HEK293 (cell line): ENCODE measurements around the gene PRKG1.

Source experiments
- CTCF ChIA-PET: fragments of 350-600 bp; formaldehyde crosslinking; extraction: SDS; loops from one replicate; lab custom pipeline; 2021; ENCODE audit warnings: antibody characterized with exemption; lab: Yijun Ruan, JAX
- POLR2A ChIA-PET: fragments of 300-600 bp; formaldehyde crosslinking; extraction: SDS; loops from one replicate; lab custom pipeline; 2020; ENCODE audit warnings: antibody characterized with exemption, inconsistent platforms; lab: Yijun Ruan, JAX
- H3K27ac ChIP-seq: fragments of 200-500 bp; sonication (Bioruptor generic); 2 replicates; pipeline ENCODE4 v1.5.1; 2014; ENCODE audit warnings: low read depth, low read length, control low read depth, inconsistent platforms; ENCODE audit errors: extremely low read depth
- H3K36me3 ChIP-seq, 2 experiments: fragments of 200-500 bp in 1 of 2; sonication (Bioruptor generic) in 1 of 2; 1 replicate in 1 of 2; 2 replicates in 1 of 2; pipeline ENCODE4 v1.5.1; 2014 to 2017; ENCODE audit warnings: inconsistent platforms in 2 of 2, low read length in 2 of 2; ENCODE audit not compliant: control insufficient read depth in 2 of 2, insufficient read depth in 1 of 2
- H3K4me1 ChIP-seq: fragments of 200-500 bp; sonication (Bioruptor generic); 2 replicates; pipeline ENCODE4 v1.5.1; 2014; ENCODE audit warnings: mild to moderate bottlenecking, low read length, inconsistent platforms; ENCODE audit not compliant: control insufficient read depth, insufficient read depth
- H3K4me3 ChIP-seq: 2 replicates; pipeline ENCODE4 v1.5.1; 2011; ENCODE audit warnings: low read depth, mild to moderate bottlenecking, control low read depth, low read length, moderate library complexity
- H3K9me3 ChIP-seq: fragments of 200-500 bp; sonication (Bioruptor generic); 2 replicates; pipeline ENCODE4 v1.5.1; 2014; ENCODE audit warnings: low read depth, low read length, inconsistent platforms; ENCODE audit not compliant: control insufficient read depth, insufficient read depth
- GLIS2 ChIP-seq: fragments of 450-650 bp; formaldehyde crosslinking; IDR thresholded peaks from 2 replicates; pipeline ENCODE4 v1.5.1; 2016; ENCODE audit warnings: missing biosample characterization, missing genetic modification characterization
- KLF10 ChIP-seq: fragments of 450-650 bp; IDR thresholded peaks from 2 replicates; pipeline ENCODE4 v1.5.1; 2018; ENCODE audit warnings: missing biosample characterization, mild to moderate bottlenecking, missing genetic modification characterization
- KLF16 ChIP-seq: fragments of 450-650 bp; formaldehyde crosslinking; IDR thresholded peaks from 2 replicates; pipeline ENCODE4 v1.5.1; 2017; ENCODE audit warnings: missing biosample characterization, missing genetic modification characterization
- OSR2 ChIP-seq: fragments of 450-650 bp; formaldehyde crosslinking; IDR thresholded peaks from 2 replicates; pipeline ENCODE4 v1.5.1; 2016; ENCODE audit warnings: missing biosample characterization, missing genetic modification characterization
- RBAK ChIP-seq: fragments of 450-650 bp; formaldehyde crosslinking; IDR thresholded peaks from 2 replicates; pipeline ENCODE4 v1.5.1; 2016; ENCODE audit warnings: missing biosample characterization, missing genetic modification characterization
- REPIN1 ChIP-seq: fragments of 450-650 bp; formaldehyde crosslinking; IDR thresholded peaks from 2 replicates; pipeline ENCODE4 v1.5.1; 2017; ENCODE audit warnings: missing biosample characterization, missing genetic modification characterization, low read depth
- ZBTB26 ChIP-seq: fragments of 450-650 bp; formaldehyde crosslinking; optimal IDR thresholded peaks from 2 replicates; pipeline ENCODE3; 2016; ENCODE audit warnings: missing biosample characterization, mild to moderate bottlenecking, missing genetic modification characterization
- ZBTB8A ChIP-seq: fragments of 450-650 bp; formaldehyde crosslinking; IDR thresholded peaks from 2 replicates; pipeline ENCODE4 v1.5.1; 2016; ENCODE audit warnings: missing biosample characterization, missing genetic modification characterization
- ZEB2 ChIP-seq: fragments of 450-650 bp; formaldehyde crosslinking; IDR thresholded peaks from 2 replicates; pipeline ENCODE4 v1.5.1; 2016; ENCODE audit warnings: missing biosample characterization, missing genetic modification characterization
- ZFP37 ChIP-seq: fragments of 450-650 bp; formaldehyde crosslinking; IDR thresholded peaks from 2 replicates; pipeline ENCODE4 v1.5.1; 2016; ENCODE audit warnings: missing biosample characterization, missing genetic modification characterization
- ZNF140 ChIP-seq: fragments of 450-650 bp; formaldehyde crosslinking; IDR thresholded peaks from 2 replicates; pipeline ENCODE4 v1.5.1; 2016; ENCODE audit warnings: missing biosample characterization, missing genetic modification characterization
- ZNF174 ChIP-seq: fragments of 450-650 bp; formaldehyde crosslinking; IDR thresholded peaks from 2 replicates; pipeline ENCODE4 v1.5.0; 2017; ENCODE audit warnings: missing biosample characterization, mild to moderate bottlenecking, missing genetic modification characterization
- ZNF426 ChIP-seq: fragments of 450-650 bp; formaldehyde crosslinking; IDR thresholded peaks from 2 replicates; pipeline ENCODE4 v1.5.1; 2017; ENCODE audit warnings: missing biosample characterization, missing genetic modification characterization, mild to moderate bottlenecking, inconsistent platforms, moderate library complexity
- ZNF473 ChIP-seq: fragments of 450-650 bp; formaldehyde crosslinking; IDR thresholded peaks from 2 replicates; pipeline ENCODE4 v1.5.1; 2017; ENCODE audit warnings: missing biosample characterization, missing genetic modification characterization
- ZNF501 ChIP-seq: fragments of 450-650 bp; formaldehyde crosslinking; IDR thresholded peaks from 2 replicates; pipeline ENCODE4 v1.5.1; 2016; ENCODE audit warnings: missing biosample characterization, missing genetic modification characterization
- ZNF560 ChIP-seq: fragments of 450-650 bp; formaldehyde crosslinking; IDR thresholded peaks from 2 replicates; pipeline ENCODE4 v1.5.1; 2017; ENCODE audit warnings: missing biosample characterization, missing genetic modification characterization, borderline replicate concordance
- ZNF571 ChIP-seq: fragments of 450-650 bp; formaldehyde crosslinking; IDR thresholded peaks from 2 replicates; pipeline ENCODE4 v1.5.0; 2017; ENCODE audit warnings: missing biosample characterization, missing genetic modification characterization
- ZNF585B ChIP-seq: fragments of 450-650 bp; formaldehyde crosslinking; IDR thresholded peaks from 2 replicates; pipeline ENCODE4 v1.5.1; 2016; ENCODE audit warnings: missing biosample characterization, missing genetic modification characterization
- ZNF621 ChIP-seq: fragments of 450-650 bp; formaldehyde crosslinking; IDR thresholded peaks from 2 replicates; pipeline ENCODE4 v1.5.1; 2017; ENCODE audit warnings: missing biosample characterization, missing genetic modification characterization
- ZNF624 ChIP-seq: fragments of 450-650 bp; formaldehyde crosslinking; IDR thresholded peaks from 2 replicates; pipeline ENCODE4 v1.5.1; 2017; ENCODE audit warnings: missing biosample characterization, missing genetic modification characterization
- ZNF670 ChIP-seq: fragments of 450-650 bp; formaldehyde crosslinking; IDR thresholded peaks from 2 replicates; pipeline ENCODE4 v1.5.1; 2016; ENCODE audit warnings: missing biosample characterization, missing genetic modification characterization, low read depth

The PRKG1 gene

GRCh38 chr10:52276986-52277385, 1202.7 kb downstream of the PRKG1 start (continued):
- TF ChIP-seq ZNF473 (tag by site-specific recombination) (no peak), REPIN1 (no peak), ZNF174 (tag by site-specific recombination) (no peak)

GRCh38 chr10:52279546-52279945, 1205.3 kb downstream of the PRKG1 start:
- no peaks in the 10 kb centered on the region for H3K9me3 ChIP-seq
- TF ChIP-seq ZNF560 (no peak), ZNF621 (tag by site-specific recombination) (no peak), ZNF571 (tag by site-specific recombination) (no peak), ZBTB8A (tag by site-specific recombination) (no peak)
- POLR2A ChIA-PET: no interaction called here
- H3K36me3 ChIP-seq: no peaks in the 10 kb centered on the region
- CTCF ChIA-PET: no interaction called here
- H3K4me1 ChIP-seq: no peaks in the 10 kb centered on the region
- H3K4me3 ChIP-seq: no peak overlapping the region
- H3K27ac ChIP-seq: no peak overlapping the region

DNA sequence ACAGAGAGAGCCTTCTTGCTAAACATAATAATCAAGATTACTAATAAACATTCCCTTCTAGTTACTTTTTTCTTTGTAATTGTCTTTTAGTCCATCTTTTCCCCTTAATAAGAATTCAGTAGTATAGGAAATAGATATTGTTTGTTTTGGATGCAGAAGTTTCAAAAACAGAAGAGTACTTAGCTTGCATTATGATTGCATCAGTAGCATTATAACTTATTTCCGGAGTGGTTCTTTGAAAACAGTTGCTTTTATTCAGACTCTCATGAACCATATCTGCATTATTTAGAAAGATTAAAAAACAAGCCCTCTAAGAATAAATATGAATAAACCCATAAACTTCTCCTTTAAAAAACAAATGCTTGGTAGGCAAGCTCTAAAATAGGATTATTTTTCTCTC, 1205.8 kb downstream of the PRKG1 start:
- H3K36me3 ChIP-seq: no peaks in the 10 kb centered on the region
- ChIA-PET POLR2A (no interaction called here), CTCF (no interaction called here)
- H3K4me3 ChIP-seq: no peak overlapping the region
- H3K9me3 ChIP-seq: no peaks in the 10 kb centered on the region
- H3K4me1 ChIP-seq: no peaks in the 10 kb centered on the region
- no peak for TF ChIP-seq OSR2 (tag by site-specific recombination)
- H3K27ac ChIP-seq: no peak overlapping the region

GRCh38 chr10:52283174-52283573, 1208.9 kb downstream of the PRKG1 start:
- CTCF ChIA-PET: no interaction called here
- no peaks in the 10 kb centered on the region for H3K36me3 ChIP-seq

DNA sequence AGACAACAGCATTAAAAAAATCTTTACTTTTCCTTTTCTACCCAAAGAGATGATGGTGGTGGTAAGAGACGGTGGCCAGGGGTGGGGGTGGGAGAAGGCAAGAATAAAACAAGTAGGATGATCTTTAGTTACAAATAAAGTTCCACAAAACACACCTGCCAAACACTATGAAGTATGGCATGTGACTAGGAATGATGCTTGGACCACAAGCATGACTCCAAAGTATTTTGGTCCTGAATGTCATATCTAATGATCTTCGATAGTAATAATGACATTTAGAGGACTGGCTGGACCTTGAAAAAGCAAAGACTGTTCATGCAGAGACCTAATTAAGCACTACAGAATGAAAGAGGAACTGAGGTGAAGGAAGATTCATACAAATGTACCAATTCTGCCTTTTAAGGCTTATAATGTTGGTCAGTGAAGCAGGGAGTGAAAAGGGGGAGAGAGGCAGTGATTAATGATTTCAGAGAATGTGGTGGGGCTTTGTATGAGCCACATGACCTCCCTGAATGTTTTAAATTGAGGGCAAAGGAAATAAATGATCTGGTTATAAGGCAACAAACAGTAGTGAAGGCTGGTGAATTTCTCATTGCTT, 1210.2 kb downstream of the PRKG1 start:
- Histone ChIP-seq H3K9me3 (no peaks in the 10 kb centered on the region), H3K4me1 (no peaks in the 10 kb centered on the region), H3K4me3 (no peak overlapping the region)
- TF ChIP-seq KLF16: no peak
- TF ChIP-seq ZNF585B (tag by site-specific recombination): no peak
- TF ChIP-seq ZBTB26 (tag by site-specific recombination): no peak
- TF ChIP-seq ZNF670 (tag by site-specific recombination): no peak
- TF ChIP-seq ZNF501 (tag by site-specific recombination): no peak
- TF ChIP-seq ZNF624 (tag by site-specific recombination): no peak
- no peak for TF ChIP-seq OSR2 (tag by site-specific recombination)
- TF ChIP-seq, all 188 proteins: peak for 0
- ChIA-PET POLR2A (no interaction called here), CTCF (interaction anchor here (1.2 kb wide), 1 partner anchor 205 kb away, joined by 6 read pairs; no protein-coding TSS in a partner anchor)
- no peaks in the 10 kb centered on the region for H3K36me3 ChIP-seq
- H3K27ac ChIP-seq: no peak overlapping the region

More at GRCh38 chr10:52283174-52283573, 1208.9 kb downstream of the PRKG1 start:
- H3K4me1 ChIP-seq: no peaks in the 10 kb centered on the region
- POLR2A ChIA-PET: no interaction called here
- TF ChIP-seq RBAK (tag by site-specific recombination) (no peak), ZEB2 (tag by site-specific recombination) (no peak), ZNF140 (no peak), ZFP37 (tag by site-specific recombination) (no peak), KLF10 (tag by site-specific recombination) (no peak), GLIS2 (tag by site-specific recombination) (no peak), ZNF426 (tag by site-specific recombination) (no peak)
- TF ChIP-seq, all 188 proteins: peak for 0
- Histone ChIP-seq H3K4me3 (no peak overlapping the region), H3K27ac (no peak overlapping the region), H3K9me3 (no peaks in the 10 kb centered on the region)
